Measurements from ENCODE around the gene KRTAP5-1.

Gene KRTAP5-1

GRCh38 chr11:1563697-1564534 is 21.2 kb downstream of the KRTAP5-1 start:
- TF ChIP-seq, protein P1, sequence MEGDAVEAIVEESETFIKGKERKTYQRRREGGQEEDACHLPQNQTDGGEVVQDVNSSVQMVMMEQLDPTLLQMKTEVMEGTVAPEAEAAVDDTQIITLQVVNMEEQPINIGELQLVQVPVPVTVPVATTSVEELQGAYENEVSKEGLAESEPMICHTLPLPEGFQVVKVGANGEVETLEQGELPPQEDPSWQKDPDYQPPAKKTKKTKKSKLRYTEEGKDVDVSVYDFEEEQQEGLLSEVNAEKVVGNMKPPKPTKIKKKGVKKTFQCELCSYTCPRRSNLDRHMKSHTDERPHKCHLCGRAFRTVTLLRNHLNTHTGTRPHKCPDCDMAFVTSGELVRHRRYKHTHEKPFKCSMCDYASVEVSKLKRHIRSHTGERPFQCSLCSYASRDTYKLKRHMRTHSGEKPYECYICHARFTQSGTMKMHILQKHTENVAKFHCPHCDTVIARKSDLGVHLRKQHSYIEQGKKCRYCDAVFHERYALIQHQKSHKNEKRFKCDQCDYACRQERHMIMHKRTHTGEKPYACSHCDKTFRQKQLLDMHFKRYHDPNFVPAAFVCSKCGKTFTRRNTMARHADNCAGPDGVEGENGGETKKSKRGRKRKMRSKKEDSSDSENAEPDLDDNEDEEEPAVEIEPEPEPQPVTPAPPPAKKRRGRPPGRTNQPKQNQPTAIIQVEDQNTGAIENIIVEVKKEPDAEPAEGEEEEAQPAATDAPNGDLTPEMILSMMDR (IDR thresholded peaks at IDR 0.05; ENCODE audit: insufficient read depth, low read length, poor library complexity, severe bottlenecking), result no peak
- H3K36me3 ChIP-seq (ENCODE audit: control insufficient read depth, insufficient read depth, low read length), result no peaks in the 10 kb centered on the region
- H3K4me3 ChIP-seq (replicated peaks; ENCODE audit: low read depth, low read length), result no peak overlapping the region
- no peaks in the 10 kb centered on the region; the same call in none of the 2 replicates for H3K27me3 ChIP-seq (replicated peaks; ENCODE audit: control insufficient read depth, insufficient read depth, low read length)
- no peak for DNase-seq (ENCODE audit: extremely low read depth, insufficient read length)

GRCh38 chr11:1563149-1563638 is 21.9 kb downstream of the KRTAP5-1 start:
- Histone ChIP-seq H3K36me3 (ENCODE audit: control insufficient read depth, insufficient read depth, low read length) (no peaks in the 10 kb centered on the region), H3K4me3 (replicated peaks; ENCODE audit: low read depth, low read length) (no peak overlapping the region), H3K27me3 (replicated peaks; ENCODE audit: control insufficient read depth, insufficient read depth, low read length) (no peaks in the 10 kb centered on the region; the same call in none of the 2 replicates)
- no peak for DNase-seq (ENCODE audit: extremely low read depth, insufficient read length)
- TF ChIP-seq, protein P1 (IDR thresholded peaks at IDR 0.05; ENCODE audit: insufficient read depth, low read length, poor library complexity, severe bottlenecking), result no peak

DNA sequence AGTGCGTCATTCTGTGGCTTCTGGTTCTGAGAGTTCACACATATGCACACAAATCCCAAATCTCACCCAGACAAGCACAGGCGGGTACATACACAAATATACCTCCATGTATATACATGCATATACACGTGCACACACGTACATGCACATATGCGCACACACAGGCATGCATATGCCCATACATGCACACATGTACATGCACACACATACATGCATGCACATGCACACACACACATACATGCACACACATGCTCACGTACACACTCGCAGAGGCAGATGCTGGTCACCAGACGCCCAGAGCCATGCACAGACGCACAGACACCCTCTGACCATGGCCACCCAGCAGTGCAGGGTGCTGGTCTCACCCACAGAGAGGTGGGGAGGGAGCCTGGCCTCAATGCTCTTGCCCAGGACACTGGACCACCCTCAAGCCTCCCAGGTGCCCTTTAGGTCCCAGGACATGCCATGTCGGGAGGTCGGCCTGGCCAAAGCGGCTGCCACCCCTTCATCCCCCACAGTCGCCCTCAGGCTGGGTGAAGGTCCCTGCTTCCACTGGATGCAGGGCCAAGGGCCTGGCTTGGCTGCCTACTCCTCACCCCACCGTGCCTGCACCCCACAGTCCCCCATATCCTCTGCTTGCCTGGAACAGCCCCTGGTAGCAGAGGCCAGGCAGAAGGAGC is 22.5 kb downstream of the KRTAP5-1 start:
- Histone ChIP-seq H3K4me3 (replicated peaks; ENCODE audit: low read depth, low read length) (no peak overlapping the region), H3K27me3 (replicated peaks; ENCODE audit: control insufficient read depth, insufficient read depth, low read length) (no peaks in the 10 kb centered on the region; the same call in none of the 2 replicates), H3K36me3 (ENCODE audit: control insufficient read depth, insufficient read depth, low read length) (no peaks in the 10 kb centered on the region)
- TF ChIP-seq, protein P1 (IDR thresholded peaks at IDR 0.05; ENCODE audit: insufficient read depth, low read length, poor library complexity, severe bottlenecking), result no peak
- no peak for DNase-seq (ENCODE audit: extremely low read depth, insufficient read length)

DNA sequence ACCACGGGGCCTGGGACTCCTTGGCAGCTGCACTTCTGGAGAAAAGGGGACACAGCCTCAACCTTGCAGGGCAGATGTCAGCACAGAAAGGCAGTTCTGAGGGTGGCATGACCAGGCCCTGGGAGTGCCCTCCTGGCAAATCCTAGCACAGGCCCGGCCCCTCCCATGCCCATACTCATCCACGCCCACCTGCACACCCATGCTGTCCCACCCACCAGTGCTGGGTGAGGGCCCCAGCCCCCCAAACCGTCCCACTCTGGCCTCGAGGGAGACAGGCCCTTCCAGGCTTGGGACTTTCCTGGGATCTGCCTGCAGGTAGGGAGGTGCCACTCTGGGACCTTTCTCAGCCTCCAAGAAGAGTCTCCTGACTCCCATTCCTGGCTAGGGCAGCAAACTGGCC is 23.1 kb downstream of the KRTAP5-1 start:
- Histone ChIP-seq H3K36me3 (ENCODE audit: control insufficient read depth, insufficient read depth, low read length) (no peaks in the 10 kb centered on the region), H3K27me3 (replicated peaks; ENCODE audit: control insufficient read depth, insufficient read depth, low read length) (no peaks in the 10 kb centered on the region; the same call in none of the 2 replicates), H3K4me3 (replicated peaks; ENCODE audit: low read depth, low read length) (no peak overlapping the region)
- no peak for DNase-seq (ENCODE audit: extremely low read depth, insufficient read length)
- TF ChIP-seq, protein P1 (IDR thresholded peaks at IDR 0.05; ENCODE audit: insufficient read depth, low read length, poor library complexity, severe bottlenecking), result no peak

DNA sequence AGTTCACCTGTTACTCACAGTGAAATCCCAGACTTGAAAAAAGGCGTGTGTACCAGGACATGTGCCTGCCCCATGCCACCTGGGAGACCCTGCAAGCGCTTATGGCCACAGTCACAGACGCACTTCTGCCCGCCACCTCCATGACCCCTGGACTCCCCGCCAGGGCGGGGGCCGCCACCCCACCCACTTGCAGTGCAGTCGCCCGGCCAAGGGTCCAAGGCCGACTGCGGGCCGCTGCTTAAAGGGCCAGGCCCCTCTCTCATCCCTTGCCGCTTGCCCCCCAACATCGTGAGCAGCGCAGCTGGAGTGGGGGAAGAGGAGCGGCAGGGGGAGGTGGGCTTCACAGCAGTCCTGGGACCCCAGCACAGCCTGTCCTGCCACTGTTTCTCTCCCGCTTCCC is 23.8 kb downstream of the KRTAP5-1 start:
- no peak for DNase-seq (ENCODE audit: extremely low read depth, insufficient read length)
- TF ChIP-seq, protein P1 (IDR thresholded peaks at IDR 0.05; ENCODE audit: insufficient read depth, low read length, poor library complexity, severe bottlenecking), result no peak
- no peaks in the 10 kb centered on the region for H3K36me3 ChIP-seq (ENCODE audit: control insufficient read depth, insufficient read depth, low read length)
- H3K27me3 ChIP-seq (replicated peaks; ENCODE audit: control insufficient read depth, insufficient read depth, low read length), result no peaks in the 10 kb centered on the region; the same call in none of the 2 replicates
- no peak overlapping the region for H3K4me3 ChIP-seq (replicated peaks; ENCODE audit: low read depth, low read length)

Measured in GM06990 (cell line).